Fibroblast of the aortic adventitia (primary cell): ENCODE data around the gene TANK. TPM values are rescaled to one million over a fixed set of nuclear protein-coding genes. Genes with fewer than 3 reads are reported as not detected.
"Not testable (repeated sequence)": the region's sequence is repeated elsewhere in the genome, so short reads cannot be mapped to it uniquely, and the experiment has no call there.

Experiments
- DNase-seq: peaks from one replicate; pipeline ENCODE4 v3.0.0-alpha.2; 2010; ENCODE audit warnings: low read depth
- H3K4me3 ChIP-seq: 2 replicates; pipeline ENCODE4 v1.5.1; 2011; ENCODE audit warnings: low read depth, mild to moderate bottlenecking, control low read depth, low read length, moderate library complexity
- CTCF ChIP-seq: IDR thresholded peaks from 2 replicates; pipeline ENCODE4 v1.5.1; 2011; ENCODE audit warnings: mild to moderate bottlenecking, low read length, control low read depth, inconsistent platforms; ENCODE audit not compliant: insufficient read depth
- total RNA-seq: library from RNA; depleted of rRNA; stranded (reverse); fragments of >200 nt; gene quantifications from 2 replicates; pipeline ENCODE4 v1.2.3, GENCODE V29; 2012; ENCODE audit warnings: low replicate concordance

Gene TANK
- total RNA-seq, 1 donor, result 57.8 TPM

GRCh38 chr2:161269111-161269510 lies 108.9 kb downstream of the TANK start:
- no peak for DNase-seq
- no peak overlapping the region for H3K4me3 ChIP-seq
- TF ChIP-seq CTCF, result no peak

GRCh38 chr2:161273038-161273760 lies 113.0 kb downstream of the TANK start:
- H3K4me3 ChIP-seq, result no peak overlapping the region
- peak; percentile 65 for TF ChIP-seq CTCF
- peak; percentile 83 for DNase-seq

- DNase-seq, result peak; percentile 15
- not testable (repeated sequence) for H3K4me3 ChIP-seq
Observed at GRCh38 chr2:161278564-161279229, 118.5 kb downstream of the TANK start.

- H3K4me3 ChIP-seq, DNase-seq: not testable (repeated sequence)
Observed at GRCh38 chr2:161279230-161279815, 119.1 kb downstream of the TANK start.

GRCh38 chr2:161280906-161281323 lies 120.7 kb downstream of the TANK start:
- peak; percentile 39 for DNase-seq
- TF ChIP-seq CTCF, result peak; percentile 22
- not testable (repeated sequence) for H3K4me3 ChIP-seq

- DNase-seq, H3K4me3 ChIP-seq: not testable (repeated sequence)
Observed at GRCh38 chr2:161281615-161282310, 121.5 kb downstream of the TANK start.

GRCh38 chr2:161282311-161282644 lies 122.0 kb downstream of the TANK start:
- not testable (repeated sequence) for H3K4me3 ChIP-seq, DNase-seq

- H3K4me3 ChIP-seq, result no peak overlapping the region
- DNase-seq, result peak; percentile 36
- TF ChIP-seq CTCF, result no peak
Observed at GRCh38 chr2:161283926-161284325, 123.7 kb downstream of the TANK start.

Other genes starting within 250 kb of the TANK start
- gene PSMD14, start 148.0 kb downstream of the TANK start, total RNA-seq, result 64.4 and 103 TPM in 2 replicates